Cardiac muscle cell (in vitro differentiated cells and primary cell): ENCODE data around the gene SLC26A2. TPM values are rescaled to one million over a fixed set of nuclear protein-coding genes. Genes with fewer than 3 reads are reported as not detected.

Experiments used
- DNase-seq, 2 donors: peaks; one replicate each; pipeline versions ENCODE4 v3.0.0 to v3.0.0-alpha.2; 2010 to 2017; ENCODE audit warnings: low read depth in 1 of 2, low spot score in 1 of 2
- H3K27ac ChIP-seq: fragments of 200-600 bp; sonication (generic); 2 replicates; pipeline ENCODE4 v1.5.1; 2016
- H3K27me3 ChIP-seq: fragments of 200-600 bp; sonication (generic); 2 replicates; pipeline ENCODE4 v1.6.0; 2016; ENCODE audit warnings: control low read depth
- H3K36me3 ChIP-seq: fragments of 200-600 bp; sonication (generic); 2 replicates; pipeline ENCODE4 v1.5.1; 2016; ENCODE audit warnings: control low read depth
- H3K4me1 ChIP-seq: fragments of 200-600 bp; sonication (generic); 2 replicates; pipeline ENCODE4 v1.8.1; 2017; ENCODE audit warnings: low read depth, mild to moderate bottlenecking, mixed run types
- H3K4me3 ChIP-seq: fragments of 200-600 bp; sonication (generic); 2 replicates; pipeline ENCODE4 v1.5.1; 2016; ENCODE audit warnings: mild to moderate bottlenecking
- H3K9me3 ChIP-seq: fragments of 200-600 bp; sonication (generic); 2 replicates; pipeline ENCODE4 v1.5.1; 2017; ENCODE audit warnings: low read depth, mild to moderate bottlenecking, control low read depth
- polyA plus RNA-seq: library from polyadenylated mRNA; unstranded; fragments of >200 nt; fragmentation: Nextera tagmentation; extraction: Ambion mirVana; gene quantifications from 2 replicates; pipeline ENCODE4 v1.2.1, GENCODE V29; 2016
- total RNA-seq: library from RNA; depleted of rRNA; stranded (reverse); fragments of >200 nt; gene quantifications from 2 replicates; pipeline ENCODE4 v1.2.3, GENCODE V29; 2016
- TF ChIP-seq, protein P1 (sequence below): IDR thresholded peaks from 2 replicates; pipeline ENCODE4 v1.5.1; 2012; ENCODE audit warnings: low read depth, mild to moderate bottlenecking, low read length

Gene SLC26A2
- total and polyA plus RNA-seq, 2 experiments from 2014 or later = 4.4 to 7.0 TPM

DNA sequence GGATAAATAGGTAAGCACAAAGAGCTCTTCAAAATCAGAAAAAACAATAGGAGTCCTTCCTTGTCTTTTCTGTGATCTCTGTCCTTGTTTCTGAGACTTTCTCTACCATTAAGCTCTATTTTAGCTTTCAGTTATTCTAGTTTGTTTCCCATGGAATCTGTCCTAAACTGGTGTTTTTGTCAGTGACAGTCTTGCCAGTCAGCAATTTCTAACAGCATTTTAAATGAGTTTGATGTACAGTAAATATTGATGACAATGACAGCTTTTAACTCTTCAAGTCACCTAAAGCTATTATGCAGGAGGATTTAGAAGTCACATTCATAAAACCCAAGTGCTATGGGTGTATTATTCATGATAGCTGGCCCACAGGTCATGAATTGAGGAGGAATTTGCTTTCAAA, 21.9 kb downstream of the SLC26A2 start:
- peaks cover 14% of the 10 kb centered on the region for H3K36me3 ChIP-seq
- no peaks in the 10 kb centered on the region for H3K4me1 ChIP-seq
- no peaks in the 10 kb centered on the region for H3K27me3 ChIP-seq
- no peaks in the 10 kb centered on the region for H3K9me3 ChIP-seq
- TF ChIP-seq, protein P1, sequence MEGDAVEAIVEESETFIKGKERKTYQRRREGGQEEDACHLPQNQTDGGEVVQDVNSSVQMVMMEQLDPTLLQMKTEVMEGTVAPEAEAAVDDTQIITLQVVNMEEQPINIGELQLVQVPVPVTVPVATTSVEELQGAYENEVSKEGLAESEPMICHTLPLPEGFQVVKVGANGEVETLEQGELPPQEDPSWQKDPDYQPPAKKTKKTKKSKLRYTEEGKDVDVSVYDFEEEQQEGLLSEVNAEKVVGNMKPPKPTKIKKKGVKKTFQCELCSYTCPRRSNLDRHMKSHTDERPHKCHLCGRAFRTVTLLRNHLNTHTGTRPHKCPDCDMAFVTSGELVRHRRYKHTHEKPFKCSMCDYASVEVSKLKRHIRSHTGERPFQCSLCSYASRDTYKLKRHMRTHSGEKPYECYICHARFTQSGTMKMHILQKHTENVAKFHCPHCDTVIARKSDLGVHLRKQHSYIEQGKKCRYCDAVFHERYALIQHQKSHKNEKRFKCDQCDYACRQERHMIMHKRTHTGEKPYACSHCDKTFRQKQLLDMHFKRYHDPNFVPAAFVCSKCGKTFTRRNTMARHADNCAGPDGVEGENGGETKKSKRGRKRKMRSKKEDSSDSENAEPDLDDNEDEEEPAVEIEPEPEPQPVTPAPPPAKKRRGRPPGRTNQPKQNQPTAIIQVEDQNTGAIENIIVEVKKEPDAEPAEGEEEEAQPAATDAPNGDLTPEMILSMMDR = no peak
- no peak for DNase-seq
- no peak overlapping the region for H3K4me3 ChIP-seq
- no peak overlapping the region for H3K27ac ChIP-seq

DNA sequence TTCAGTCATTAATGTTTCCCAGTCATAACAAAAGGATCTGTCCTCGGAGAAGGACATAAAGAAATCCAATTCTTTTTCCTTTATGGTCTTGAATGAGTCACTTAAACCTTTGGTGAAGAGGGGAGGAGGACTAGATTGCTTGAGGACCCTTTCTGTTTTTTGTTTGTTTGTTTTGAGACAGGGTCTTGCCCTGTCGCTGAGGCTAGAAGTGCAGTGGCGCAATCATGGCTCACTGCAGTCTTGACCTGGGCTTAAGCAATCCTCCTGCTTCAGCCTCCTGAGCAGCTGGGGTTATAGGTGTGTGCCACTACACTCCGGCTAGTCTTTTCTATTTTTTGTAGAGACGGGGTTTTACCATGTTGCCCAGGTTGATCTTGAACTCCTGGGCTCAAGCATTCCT, 27.6 kb downstream of the SLC26A2 start:
- TF ChIP-seq, protein P1 = no peak
- no peak for DNase-seq
- Histone ChIP-seq H3K4me1 (no peaks in the 10 kb centered on the region), H3K36me3 (no peaks in the 10 kb centered on the region), H3K27me3 (no peaks in the 10 kb centered on the region), H3K4me3 (no peak overlapping the region), H3K27ac (no peak overlapping the region), H3K9me3 (no peaks in the 10 kb centered on the region)

DNA sequence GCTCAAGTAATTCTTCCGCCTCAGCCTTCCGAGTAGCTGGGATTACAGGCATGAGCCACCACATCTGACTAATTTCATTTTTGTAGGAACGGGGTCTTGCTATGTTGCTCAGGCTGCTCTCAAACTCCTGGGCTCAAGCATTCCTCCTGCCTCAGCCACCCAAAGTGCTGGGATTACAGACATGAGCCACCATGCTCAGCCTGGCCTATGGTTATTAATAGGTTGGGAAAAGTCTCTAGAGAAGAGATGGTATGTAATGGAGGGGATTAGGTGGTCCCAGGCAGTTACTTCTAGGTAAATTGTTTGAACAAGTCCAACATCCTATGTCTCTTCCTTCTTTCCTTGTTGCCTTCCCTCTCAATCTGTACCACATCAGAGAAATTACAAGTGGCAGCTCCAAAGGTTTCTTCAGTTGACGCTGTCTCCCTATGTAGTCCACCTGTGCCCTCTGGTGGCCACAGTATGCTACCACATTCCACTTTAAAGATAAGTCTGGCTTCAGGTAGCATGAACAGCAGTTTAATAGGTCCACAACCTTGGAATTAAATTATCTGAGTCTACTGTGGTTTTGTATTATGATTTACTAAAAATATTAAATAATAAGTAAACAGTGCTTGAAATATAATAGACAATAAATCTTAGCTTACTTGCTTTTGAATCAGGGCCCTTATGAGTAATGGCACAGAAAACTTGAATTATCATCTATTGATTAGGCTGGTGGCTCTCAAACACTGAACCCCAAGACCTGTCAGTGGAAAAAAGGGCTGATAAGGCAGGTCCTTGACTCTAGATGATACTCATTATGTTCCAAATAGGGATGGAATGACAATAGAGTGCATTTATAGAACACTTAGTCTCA, 30.2 kb downstream of the SLC26A2 start:
- no peak overlapping the region for H3K27ac ChIP-seq

DNA sequence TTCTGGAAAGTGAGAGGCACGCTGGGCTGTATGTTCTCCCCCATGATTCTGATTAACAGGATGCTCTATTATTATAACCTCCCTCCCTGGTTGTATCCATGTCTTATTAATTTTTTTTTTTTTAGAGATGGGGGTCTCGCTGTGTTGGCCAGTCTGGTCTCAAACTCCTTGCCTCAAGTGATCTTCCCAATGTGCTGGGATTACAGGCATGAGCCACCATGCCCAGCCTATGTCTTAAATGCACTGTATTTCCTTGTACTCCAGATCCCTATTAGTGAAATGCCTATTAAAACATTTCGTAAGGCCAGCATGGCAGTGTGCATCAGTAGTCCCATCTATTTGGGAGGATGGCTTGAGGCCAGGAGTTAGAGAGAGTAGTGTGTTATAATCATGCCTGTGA, 32.9 kb downstream of the SLC26A2 start:
- no peak for DNase-seq
- Histone ChIP-seq H3K4me1 (no peaks in the 10 kb centered on the region), H3K4me3 (no peak overlapping the region), H3K27ac (no peak overlapping the region), H3K9me3 (no peaks in the 10 kb centered on the region), H3K27me3 (no peaks in the 10 kb centered on the region), H3K36me3 (no peaks in the 10 kb centered on the region)
- TF ChIP-seq, protein P1 = no peak

More for the DNA sequence above, 30.2 kb downstream of the SLC26A2 start:
- Histone ChIP-seq H3K36me3 (no peaks in the 10 kb centered on the region), H3K9me3 (no peaks in the 10 kb centered on the region), H3K4me1 (no peaks in the 10 kb centered on the region), H3K27me3 (no peaks in the 10 kb centered on the region), H3K4me3 (no peak overlapping the region)
- TF ChIP-seq, protein P1 = peak; percentile 87
- peak; percentile 81 to 85 for DNase-seq

DNA sequence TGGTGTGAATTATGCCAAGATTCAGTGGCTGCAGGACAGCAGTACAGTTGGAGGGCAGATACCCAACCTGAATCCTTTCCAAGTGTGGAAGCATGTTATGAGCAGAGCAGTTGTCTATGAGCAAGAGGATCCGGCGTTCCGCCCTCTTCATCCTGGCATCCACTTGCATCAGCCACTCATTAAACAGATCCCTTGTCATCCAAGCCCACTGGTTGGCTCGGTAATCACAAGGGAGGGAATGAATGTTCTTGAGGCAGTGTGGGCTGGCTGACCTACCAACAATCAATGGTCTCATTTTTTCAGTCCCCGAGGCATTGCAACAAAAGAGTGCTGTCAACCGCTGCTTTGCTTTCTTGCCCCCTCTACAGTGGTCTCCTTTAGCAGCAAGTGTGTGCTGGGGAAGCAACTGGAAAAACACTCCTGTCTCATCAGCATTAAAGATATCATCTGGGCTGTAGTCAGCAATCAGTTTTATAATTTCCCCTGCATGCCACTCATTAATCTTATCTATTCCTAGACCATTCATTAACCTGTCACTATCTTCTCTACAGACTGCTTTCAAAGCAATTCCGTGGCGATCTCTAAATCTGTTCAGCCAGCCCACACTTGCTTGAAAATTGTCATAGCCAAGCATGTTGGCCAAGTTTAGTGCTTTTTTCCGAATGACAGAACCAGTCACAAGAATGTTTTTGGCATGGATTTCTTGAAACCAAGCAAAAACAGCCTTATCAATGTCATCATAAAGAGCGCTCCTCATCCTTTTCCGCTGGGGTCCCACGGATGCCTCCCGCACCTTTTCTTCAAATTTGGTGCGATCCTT, 35.0 kb downstream of the SLC26A2 start:
- no peak for DNase-seq
- Histone ChIP-seq H3K4me1 (no peaks in the 10 kb centered on the region), H3K27ac (no peak overlapping the region), H3K27me3 (no peaks in the 10 kb centered on the region), H3K36me3 (no peaks in the 10 kb centered on the region), H3K9me3 (no peaks in the 10 kb centered on the region), H3K4me3 (no peak overlapping the region)
- TF ChIP-seq, protein P1 = no peak
